GM19395 (cell line): Measurements from ENCODE around the gene GORAB.

Experiments used
- ATAC-seq: cut with Tn5 transposase; IDR thresholded peaks from one replicate; pipeline ENCODE4 v1.9.1; 2021; ENCODE audit warnings: mild to moderate bottlenecking, moderate library complexity; ENCODE audit not compliant: unreplicated experiment

Gene GORAB

DNA sequence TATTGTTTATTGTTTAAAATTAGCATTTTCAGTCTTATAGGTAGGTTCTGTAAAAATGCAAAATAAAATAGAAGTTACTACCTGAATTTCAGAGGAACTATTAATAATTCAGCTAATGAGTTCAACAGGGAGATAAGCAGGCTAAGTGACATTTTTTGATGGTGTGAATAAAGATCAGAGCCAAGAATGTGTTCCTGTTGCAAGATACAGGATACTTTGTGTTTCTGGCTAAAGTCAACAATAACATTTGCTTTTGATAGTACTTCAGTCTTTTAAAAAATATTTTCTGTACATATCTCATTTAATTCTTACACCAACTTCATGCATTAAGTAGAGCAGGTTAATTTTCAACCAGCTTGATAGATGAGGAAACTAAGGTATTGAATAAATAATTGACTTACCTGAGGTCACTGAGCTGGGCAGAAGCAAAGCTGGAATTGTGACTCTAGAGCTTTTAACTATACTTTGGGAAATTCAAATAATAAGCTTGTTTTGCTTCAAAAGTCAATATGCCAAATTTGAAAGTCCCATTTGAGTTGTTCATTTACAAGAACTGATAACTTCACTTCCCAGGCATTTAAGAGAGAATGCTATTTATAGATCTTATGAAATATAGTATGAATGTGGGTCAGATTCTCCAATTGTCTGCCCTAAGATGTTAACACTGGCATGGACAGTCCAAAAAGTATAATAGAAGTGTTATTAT is 6.0 kb downstream of the GORAB start:
- ATAC-seq = no peak

GRCh38 chr1:170538687-170539086 is 6.7 kb downstream of the GORAB start:
- ATAC-seq = no peak

- no peak for ATAC-seq
Measured at GRCh38 chr1:170539154-170539553, 7.2 kb downstream of the GORAB start.

GRCh38 chr1:170544624-170545023 is 12.7 kb downstream of the GORAB start:
- ATAC-seq = no peak

GRCh38 chr1:170545476-170545875 is 13.5 kb downstream of the GORAB start:
- no peak for ATAC-seq

DNA sequence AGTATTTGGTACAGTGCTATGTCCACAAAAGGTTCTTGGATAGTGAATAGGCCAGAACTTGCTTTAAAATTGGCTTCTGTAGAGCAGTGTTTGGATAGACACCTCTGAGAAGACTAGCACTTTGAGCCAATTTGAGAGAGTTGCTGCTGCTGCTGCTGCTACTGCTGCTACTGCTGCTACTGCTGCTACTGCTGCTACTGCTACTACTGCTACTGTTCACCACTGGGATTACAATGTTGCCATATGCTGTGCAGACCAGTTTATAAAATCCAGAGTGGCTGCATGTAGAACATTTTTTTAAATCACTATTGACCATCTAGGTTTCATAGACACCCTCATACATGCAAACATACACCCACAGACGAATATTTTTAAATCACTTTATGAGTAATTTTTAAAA is 15.3 kb downstream of the GORAB start:
- ATAC-seq = no peak

- ATAC-seq = no peak
Measured at GRCh38 chr1:170548497-170548896, 16.5 kb downstream of the GORAB start.

DNA sequence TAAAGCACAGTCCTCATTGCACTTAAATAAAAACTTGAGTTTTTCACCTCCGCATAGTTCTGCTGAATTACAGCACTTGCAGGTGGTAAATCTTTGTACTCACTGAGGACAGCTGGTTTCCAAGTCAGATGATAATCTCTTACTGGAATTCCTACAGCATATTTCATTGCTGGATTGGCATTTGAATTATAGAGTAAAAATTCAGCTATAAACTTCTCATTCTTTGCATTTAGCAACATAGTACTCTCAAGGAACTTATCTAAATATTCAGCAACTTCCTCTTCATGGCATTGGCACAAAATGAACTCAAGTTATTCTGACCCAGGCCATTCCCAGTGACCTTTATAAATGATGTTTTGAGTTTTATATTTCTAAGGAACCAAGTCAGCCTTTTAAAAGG is 23.4 kb downstream of the GORAB start:
- no peak for ATAC-seq

GRCh38 chr1:170556917-170557316 is 25.0 kb downstream of the GORAB start:
- ATAC-seq = no peak

DNA sequence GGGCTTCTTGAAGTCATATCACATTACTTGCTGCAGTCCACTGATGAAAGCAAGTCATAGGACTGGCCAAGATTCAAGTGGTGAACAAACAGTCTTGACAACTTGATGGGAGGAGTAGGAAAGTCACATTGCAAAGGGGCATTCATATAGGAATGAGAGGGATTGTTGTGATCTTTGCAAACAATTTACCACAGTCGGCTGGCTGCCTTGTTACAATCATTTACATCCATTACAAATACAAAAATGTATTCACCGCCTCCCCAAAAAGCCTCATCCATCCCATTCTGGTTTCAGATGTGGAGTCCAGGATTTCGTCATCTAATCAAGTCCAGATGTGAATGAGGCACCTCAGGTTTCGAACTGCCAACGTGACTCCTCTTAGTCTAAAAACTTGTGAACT is 26.8 kb downstream of the GORAB start:
- no peak for ATAC-seq

DNA sequence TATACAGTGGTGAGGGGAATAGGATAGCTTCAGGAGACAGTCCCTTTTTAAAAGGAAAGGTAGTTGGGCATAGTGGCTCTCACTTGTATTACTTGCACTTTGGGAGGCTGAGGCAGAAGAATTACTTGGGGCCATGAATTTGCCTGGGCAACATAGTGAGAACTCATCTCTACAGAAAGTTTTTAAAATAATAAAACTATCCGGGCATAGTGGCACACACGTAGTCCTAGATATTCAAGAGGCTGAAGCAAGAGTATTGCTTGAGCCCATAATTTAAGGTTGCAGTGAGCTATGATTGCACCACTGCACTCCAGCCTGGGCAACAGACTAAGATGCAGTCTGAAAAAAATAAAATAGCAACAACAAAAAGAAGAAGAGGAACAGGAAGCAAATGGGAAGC is 27.2 kb downstream of the GORAB start:
- no peak for ATAC-seq

- ATAC-seq = no peak
Measured at GRCh38 chr1:170560681-170561285, 28.8 kb downstream of the GORAB start.

DNA sequence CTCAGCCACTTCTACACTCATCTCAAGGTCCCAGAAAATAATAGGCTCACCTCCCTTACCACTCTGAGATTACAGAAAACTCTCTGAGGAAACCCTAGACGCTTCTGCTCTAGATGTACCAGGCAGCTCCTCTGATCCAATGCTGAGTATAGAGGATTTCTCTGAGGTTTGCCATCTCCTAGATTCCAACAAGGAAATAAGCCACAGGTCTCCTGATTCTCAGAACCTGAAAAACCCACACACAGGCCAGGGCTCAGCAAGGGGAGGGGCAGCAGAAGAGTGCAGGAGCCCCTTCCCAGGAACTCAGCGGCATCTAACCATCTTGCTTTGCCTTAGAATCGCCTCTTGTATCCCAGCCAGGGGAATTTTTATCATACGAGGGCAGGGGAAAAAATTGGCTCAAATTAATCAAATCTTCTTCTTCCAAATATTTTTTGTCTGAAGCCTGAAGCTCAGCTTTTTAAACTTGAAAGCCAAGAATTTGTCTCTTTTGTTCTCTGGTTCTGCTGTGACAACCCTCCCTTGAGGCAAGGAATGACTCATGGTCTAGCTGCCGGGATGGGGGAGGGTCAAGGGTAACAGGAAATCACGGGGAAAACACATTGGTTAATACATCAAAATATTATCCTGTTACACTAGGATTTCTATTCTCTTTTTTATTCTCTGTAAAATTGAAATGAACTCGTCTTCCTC is 30.8 kb downstream of the GORAB start:
- peak; percentile 73 for ATAC-seq

DNA sequence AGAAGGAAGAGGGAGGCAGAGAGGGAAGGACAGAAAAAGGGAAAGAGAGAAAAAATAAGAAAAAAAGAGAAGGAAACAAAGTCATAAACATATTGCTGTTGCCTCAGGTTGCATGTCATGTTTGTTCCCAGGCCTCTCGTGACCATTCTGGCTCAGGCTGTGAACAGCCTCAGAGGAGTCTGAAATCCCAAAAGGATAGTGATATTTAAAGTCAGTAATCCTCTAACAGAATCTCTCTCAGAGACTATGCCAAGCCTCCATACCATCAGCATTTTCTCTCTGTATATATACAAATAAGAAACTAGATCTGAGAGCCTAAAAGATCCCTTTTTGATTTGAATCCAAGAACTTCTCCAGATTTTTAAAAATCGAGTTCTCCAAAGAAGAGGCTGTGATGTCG is 35.2 kb downstream of the GORAB start:
- ATAC-seq = no peak

DNA sequence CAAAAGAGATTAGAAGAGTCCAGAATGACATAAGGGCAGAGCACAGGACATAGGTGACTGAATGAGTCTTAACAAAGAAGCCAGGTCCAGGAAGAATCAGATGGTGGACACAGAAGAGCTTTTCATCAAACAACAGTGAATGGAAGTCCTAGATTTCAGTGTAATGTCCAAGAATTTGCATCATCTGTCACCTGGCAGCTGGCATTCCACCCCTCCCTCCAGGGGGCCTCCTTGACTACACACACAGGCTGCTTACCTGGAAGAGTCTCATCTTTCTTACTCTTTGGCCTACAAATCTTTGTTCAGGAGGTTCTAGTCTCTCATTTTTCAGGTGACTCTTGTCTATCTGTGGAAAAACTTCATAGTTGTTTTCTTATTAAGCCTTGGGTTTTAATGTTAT is 36.2 kb downstream of the GORAB start:
- ATAC-seq = no peak

DNA sequence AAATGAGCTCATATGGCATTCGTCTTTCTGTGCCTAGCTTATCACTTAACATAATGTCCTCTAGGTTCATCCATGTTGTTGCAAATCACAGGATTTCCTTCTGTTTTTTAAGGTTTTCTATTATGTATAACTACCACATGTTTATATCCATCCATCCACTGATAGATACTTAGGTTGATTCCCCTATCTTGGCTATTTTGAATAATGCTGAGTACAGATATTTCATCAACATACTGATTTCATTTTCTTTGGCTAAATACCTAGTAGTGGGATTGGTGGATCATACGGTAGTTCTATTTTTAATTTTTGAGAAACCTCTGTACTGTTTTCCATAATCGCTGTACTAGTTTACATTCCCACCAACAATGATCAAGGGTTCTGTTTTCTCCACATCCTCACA is 45.0 kb downstream of the GORAB start:
- no peak for ATAC-seq

DNA sequence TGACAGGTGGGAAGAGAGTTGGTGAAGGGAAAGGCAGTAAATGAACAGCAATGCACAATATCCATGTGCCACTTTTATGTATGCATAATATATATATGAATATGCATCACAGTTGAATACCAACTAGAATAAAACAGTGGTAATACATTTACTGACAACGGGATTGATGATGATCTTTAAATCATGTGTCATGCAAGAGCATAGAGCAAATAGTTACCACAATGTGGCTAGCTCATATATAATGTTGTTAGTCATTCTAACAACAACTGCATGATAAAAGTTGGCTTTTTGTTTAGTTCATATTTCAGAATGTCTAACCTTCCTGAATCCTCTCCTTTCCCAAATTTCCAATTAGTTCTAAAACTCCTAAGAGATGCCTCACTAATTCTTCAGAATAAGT is 46.4 kb downstream of the GORAB start:
- no peak for ATAC-seq

DNA sequence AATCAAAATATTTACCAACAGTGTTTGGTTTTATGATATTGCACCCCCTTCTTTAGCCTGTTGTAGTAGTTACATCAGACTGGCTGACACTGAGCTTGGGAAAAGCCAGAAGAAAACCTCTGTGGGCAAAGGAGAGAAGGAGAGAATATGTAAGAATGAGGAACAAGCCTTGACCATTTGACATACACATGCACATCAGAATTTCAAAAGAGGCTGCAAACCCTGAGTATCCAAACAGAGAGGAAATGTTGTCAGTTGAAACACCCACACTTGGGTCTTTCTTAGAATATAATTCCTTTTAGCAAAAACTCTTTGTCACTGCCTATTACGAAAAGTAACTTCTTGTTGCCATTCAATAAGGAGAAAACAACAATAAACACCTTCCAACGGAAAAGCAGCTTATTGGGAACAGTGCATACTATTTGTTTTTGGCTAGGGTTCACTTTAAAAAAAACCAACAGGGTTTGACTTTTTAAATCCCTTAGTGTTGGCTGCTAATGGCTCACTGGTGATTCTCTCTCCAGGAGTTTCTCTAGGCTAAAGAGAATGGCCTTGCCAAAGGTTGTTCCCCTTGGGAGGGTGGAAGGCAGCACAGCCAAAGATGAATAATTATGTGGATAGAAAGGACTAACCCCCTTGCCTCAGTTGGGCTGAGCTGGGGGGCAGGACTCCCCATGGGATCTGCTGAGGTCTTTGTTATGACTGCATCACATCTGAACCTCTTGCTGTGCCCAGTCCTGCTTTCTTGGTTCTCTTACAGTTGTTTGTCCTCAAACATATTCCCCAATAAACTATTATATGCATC is 48.9 kb downstream of the GORAB start:
- no peak for ATAC-seq

GRCh38 chr1:170583186-170583585 is 51.2 kb downstream of the GORAB start:
- no peak for ATAC-seq

DNA sequence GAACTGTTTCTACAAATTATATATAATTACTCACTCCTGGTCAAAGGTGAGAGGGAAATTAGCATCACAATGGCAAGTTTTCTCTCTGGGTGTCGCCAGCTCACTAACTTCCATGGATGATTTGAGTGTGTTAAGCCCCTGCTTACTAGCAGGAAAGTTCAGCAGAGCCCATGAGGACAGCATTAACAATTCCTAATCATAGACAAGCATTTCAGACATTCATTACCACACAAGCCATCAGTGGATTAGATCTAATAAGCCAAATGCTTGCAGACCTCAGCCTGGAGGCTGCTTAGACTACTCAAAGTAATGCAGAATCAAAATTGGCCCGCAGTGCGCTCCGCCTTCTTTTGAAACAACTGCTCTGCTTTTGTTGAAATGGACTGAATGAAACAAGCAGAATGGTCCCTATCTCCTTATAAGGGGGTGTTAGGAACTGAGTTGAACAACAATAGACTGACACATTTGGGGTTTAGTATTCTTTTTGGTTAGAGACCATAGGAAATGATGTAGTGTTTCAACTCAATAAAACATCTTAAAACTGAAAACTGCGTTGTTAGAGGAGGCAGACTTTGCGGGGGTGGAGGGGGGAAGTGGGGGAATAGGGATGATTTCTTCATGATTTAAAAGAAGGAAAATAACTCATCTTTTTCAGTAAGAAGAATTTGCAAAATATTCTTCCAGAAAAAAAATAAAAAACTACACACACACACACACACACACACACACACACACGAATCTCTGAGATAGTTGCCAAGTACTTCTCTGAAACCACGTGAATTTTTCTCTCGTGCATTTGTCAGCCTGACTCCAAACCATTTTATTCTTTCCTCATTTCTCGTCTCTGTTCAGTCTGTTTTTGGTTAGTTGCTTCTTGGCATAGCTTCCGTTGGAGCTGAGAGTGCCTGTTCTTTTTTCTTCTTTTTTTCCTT is 54.6 kb downstream of the GORAB start:
- ATAC-seq = no peak

DNA sequence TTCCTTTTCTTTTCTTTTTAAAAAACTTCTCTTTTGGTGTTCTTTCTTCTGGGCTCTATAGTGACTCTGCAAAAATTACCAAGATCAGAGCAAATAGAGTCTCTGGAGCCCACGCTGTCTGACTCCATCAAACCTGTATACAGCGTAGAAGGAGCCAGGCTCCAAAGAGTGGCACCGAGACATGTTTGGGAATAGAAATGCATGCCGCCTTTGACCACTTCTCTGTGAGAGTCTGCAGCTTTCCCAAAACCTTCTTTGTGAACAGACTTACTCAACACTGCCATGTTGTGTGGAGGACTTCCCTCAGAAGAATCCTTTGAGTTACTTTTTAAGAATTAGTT is 55.3 kb downstream of the GORAB start:
- ATAC-seq = no peak
